ENCODE results near the gene TPST1.

DNA sequence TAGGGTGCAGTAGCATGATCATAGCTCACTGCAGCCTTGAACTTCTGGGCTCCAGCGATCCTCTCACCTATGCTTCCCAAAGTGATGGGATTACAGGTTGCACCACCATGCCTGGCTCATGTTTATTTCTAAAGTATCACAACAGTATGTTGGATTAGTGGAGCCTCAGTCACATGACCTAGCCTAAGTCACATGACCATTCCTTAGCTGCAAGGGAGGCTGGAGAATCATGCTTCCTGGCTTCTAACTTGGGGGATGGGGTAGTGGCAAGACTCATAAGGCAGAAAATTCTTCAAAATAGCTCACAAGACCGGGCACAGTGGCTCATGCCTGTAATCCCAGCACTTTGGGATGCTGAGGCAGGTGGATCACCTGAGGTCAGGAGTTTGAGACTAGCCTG lies 26.9 kb upstream of the TPST1 start:
- TF ChIP-seq, protein P1, sequence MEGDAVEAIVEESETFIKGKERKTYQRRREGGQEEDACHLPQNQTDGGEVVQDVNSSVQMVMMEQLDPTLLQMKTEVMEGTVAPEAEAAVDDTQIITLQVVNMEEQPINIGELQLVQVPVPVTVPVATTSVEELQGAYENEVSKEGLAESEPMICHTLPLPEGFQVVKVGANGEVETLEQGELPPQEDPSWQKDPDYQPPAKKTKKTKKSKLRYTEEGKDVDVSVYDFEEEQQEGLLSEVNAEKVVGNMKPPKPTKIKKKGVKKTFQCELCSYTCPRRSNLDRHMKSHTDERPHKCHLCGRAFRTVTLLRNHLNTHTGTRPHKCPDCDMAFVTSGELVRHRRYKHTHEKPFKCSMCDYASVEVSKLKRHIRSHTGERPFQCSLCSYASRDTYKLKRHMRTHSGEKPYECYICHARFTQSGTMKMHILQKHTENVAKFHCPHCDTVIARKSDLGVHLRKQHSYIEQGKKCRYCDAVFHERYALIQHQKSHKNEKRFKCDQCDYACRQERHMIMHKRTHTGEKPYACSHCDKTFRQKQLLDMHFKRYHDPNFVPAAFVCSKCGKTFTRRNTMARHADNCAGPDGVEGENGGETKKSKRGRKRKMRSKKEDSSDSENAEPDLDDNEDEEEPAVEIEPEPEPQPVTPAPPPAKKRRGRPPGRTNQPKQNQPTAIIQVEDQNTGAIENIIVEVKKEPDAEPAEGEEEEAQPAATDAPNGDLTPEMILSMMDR (IDR thresholded peaks at IDR 0.05), result no peak
- no peak for TF ChIP-seq POLR2A (IDR thresholded peaks at IDR 0.05)

Measured in Peyer's patch (tissue), 4 donors.